Forelimb muscle (tissue), 1 donor: Measurements from ENCODE around the gene ALDH1A1. TPM values are rescaled to one million over a fixed set of nuclear protein-coding genes. Genes with fewer than 3 reads are reported as not detected.

Source experiments
- DNase-seq: peaks from one replicate; pipeline ENCODE4 v3.0.0-alpha.2; 2013; ENCODE audit warnings: low read depth
- polyA plus RNA-seq: library from polyadenylated mRNA; unstranded; fragments of 120-200 nt; gene quantifications from one replicate; pipeline ENCODE4 v1.2.1, GENCODE V29; 2013; ENCODE audit not compliant: insufficient read length

The ALDH1A1 gene
- 35.0 TPM for polyA plus RNA-seq

DNA sequence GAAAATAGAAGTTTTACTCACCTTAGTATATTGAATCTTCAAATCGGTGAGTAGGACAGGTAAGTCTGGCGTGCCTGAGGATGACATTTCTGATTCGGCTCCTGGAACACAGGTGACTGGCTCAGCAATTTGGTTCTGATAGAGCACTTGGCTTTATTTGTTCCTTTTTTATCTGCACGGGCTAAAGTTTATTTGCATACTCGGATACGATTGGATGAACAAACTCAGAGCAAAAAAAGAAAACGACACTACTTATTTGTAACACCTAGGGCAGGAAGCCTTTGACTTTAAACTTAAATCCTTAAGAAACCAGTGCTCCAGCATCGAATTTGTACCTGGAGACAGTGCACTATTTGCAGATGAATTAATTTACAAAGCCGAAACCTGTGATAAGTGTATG, at the start of gene ALDH1A1:
Gene ALDH1A1, minus strand, starts transcription at position 140 of the 400 bp plus-strand sequence. Its CDS starts 53 bp downstream, at position 87.
- no peak for DNase-seq

GRCh38 chr9:73001860-73002259, 49.0 kb upstream of the ALDH1A1 start:
- no peak for DNase-seq

- DNase-seq = no peak
Observed at GRCh38 chr9:72998363-72998762, 45.5 kb upstream of the ALDH1A1 start.

- no peak for DNase-seq
Observed at GRCh38 chr9:72997387-72997995, 44.6 kb upstream of the ALDH1A1 start.

- no peak for DNase-seq
Observed at GRCh38 chr9:72996684-72997314, 43.9 kb upstream of the ALDH1A1 start.

- DNase-seq = no peak
Observed at GRCh38 chr9:72996114-72996513, 43.3 kb upstream of the ALDH1A1 start.

- no peak for DNase-seq
Observed at GRCh38 chr9:72995131-72996024, 42.5 kb upstream of the ALDH1A1 start.

- no peak for DNase-seq
Observed at GRCh38 chr9:72991772-72992171, 38.9 kb upstream of the ALDH1A1 start.

DNA sequence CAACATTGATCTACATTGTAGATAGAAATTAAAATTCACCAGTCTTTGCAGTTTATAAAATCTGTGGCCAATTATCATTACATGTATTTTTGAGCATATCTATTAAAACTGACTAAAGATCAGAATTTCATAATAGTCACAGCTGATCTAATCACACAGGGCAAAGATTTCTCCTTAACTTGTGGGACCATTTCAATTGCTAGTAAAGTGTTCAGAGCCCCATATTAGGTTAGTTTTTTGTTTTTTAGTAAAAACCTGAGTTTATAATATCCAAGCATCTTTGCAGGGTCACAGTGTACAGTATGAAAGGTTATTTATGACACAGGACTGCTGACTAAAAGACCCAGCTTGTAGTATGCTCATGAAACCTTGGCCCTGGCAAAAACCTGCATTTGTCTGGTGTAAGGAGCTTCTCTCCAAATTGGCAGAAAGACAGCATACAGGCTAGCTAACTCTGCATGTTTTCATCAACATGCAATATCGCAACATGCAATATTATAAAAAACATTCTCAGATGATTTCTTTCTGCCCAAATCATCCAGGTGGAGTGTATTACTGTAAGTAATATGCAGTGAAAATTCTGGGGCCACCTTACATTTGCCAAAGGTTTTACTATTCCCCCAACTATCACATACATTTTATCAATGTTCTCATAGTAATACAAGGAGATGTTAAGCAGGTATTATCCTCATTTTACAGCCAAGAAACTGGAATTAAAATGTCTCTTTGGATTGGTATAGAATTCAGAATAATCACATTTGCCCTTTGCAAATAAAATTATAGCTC, 37.7 kb upstream of the ALDH1A1 start:
- DNase-seq = no peak

- DNase-seq = no peak
Observed at GRCh38 chr9:72986522-72987116, 33.8 kb upstream of the ALDH1A1 start.

GRCh38 chr9:72985746-72986145, 32.9 kb upstream of the ALDH1A1 start:
- DNase-seq = no peak

GRCh38 chr9:72984991-72985390, 32.1 kb upstream of the ALDH1A1 start:
- DNase-seq = no peak

GRCh38 chr9:72984226-72984947, 31.5 kb upstream of the ALDH1A1 start:
- no peak for DNase-seq

- no peak for DNase-seq
Observed at GRCh38 chr9:72983512-72984225, 30.8 kb upstream of the ALDH1A1 start.

DNA sequence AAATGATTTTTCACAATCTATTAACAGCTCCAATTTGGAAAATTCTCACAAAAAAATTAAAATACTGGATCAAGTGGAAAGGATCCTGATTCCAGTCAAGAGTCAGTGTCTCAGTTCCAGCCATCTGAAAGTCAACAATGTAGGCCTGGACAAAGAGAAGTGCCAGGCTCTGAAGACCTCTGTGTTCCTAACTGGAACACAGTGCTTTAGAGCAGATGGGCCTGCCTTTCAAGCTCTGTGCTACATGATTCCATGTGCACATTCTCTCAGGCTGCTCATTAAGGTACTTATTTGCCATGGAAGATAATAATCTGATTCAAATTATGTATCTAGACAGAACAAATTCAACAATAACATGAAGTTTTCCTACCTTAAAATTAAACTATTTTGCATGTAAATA, 30.2 kb upstream of the ALDH1A1 start:
- DNase-seq = no peak

DNA sequence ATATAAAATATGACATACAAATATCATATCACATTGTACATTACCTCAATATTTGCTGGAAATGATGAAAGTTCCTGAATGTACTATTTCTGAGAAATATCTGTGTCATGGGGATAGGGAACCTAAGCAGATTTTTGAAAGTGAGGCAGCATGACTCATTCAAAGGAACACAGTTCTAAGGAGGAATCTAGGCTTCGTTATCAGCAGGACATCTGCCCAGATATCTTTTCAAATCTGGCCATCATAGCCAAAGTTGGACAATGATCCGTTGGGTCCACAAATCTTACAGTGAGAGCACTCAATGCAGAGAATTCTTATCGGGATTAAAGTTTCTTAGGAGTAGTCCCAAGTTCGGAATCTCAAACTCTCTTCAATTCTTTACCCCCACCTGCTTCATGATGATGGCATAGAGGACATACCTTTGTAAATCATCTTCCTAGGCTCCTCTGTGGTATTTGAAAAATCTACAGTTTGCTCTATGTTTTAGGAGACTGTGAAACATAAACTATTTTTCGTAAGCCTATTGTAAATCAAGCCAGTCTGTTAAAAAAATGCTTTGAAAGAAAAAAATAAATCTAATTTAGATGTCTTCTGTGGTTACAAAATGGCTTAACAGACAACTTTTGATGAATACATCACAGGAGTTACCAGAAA, 29.4 kb upstream of the ALDH1A1 start:
- no peak for DNase-seq

GRCh38 chr9:72981433-72981832, 28.6 kb upstream of the ALDH1A1 start:
- DNase-seq = no peak

GRCh38 chr9:72980600-72981265, 27.9 kb upstream of the ALDH1A1 start:
- no peak for DNase-seq

GRCh38 chr9:72980183-72980582, 27.3 kb upstream of the ALDH1A1 start:
- no peak for DNase-seq
